HK-2 (cell line): ENCODE measurements around the gene MAZ.

Experiments
- DNase-seq: peaks from one replicate; pipeline ENCODE4 v3.0.0-alpha.2; 2018; ENCODE audit not compliant: unreplicated experiment

The MAZ gene

DNA sequence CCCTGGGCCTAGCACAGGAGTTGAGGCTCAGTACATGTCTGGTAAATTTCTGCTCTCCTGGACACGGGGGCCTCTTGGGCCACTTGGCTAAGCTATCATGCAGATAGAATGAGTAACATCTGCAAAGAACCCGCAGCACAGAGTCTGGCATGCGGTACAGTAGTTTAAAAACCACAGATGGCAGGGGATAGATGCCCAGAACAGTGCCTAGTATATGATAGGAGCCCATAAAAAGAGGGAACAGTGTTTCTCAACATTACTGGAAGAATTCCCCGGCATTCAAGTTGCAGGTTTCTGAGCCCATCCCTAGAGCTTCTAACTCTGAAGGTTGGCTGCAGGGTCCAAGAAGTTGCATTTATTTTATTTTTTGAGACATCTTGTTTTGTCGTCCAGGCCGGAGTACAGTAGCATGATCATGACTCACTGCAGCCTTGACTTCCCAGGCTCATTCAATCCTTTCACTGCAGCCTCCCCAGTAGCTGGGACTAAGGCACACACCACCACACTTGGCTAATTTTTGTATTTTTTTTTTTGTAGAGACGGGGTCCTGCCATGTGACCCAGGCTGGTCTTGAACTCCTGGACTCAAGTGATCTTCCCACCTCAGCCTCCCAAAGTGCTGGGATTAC, 50.9 kb downstream of the MAZ start:
- DNase-seq, result peak; percentile 34

DNA sequence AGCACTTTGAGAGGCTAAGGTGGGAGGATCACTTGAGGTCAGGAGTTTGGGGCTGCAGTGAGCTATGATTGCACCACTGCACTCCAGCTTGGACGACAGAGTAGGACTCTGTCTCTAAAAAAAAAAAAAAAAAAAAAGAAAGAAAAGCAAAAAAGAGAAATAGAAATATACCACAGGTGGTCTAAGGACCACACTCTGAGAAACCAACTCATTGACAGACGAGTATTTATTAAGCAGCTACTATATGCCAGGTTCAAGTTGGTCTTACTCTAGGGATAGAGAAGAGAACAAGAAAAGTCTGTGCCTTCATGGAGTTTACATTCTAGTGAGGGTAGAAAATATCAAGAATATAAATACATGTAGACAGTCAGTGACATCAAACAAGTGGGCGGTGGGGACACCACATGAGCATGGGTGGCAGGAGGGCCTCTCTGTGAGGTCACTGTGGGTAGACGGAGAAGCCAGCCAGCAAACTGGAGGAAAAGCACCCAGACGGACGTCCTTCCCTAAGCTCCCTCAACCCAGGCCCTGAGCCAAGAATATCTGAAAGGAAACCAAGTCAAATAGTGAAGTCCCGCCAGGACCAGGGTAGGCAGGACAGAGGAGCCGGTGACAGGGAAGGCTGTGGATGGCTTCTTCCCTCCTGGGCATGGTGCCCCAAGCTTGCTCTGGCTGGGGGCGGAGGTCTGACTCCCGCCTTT, 52.0 kb downstream of the MAZ start:
- no peak for DNase-seq

DNA sequence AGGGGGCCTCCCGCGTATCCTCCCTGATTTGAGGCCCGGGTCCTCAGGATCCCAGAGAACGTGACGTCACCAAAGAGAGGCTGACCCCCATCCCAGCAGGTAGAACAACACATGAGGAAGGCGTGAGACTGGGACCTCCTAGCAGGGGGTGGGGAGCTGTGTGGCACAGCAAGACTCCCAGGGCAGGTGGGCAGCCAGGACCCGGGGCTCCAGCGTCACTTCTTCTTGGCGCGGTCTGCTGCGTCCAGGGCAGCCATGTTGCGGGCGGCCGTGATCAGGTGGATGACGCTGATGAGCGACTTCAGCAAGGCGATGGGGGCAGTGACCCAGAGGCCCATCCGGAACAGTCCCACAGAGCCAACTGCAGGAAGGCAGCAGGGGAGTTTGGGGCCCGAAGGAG, 52.6 kb downstream of the MAZ start:
- DNase-seq, result no peak

DNA sequence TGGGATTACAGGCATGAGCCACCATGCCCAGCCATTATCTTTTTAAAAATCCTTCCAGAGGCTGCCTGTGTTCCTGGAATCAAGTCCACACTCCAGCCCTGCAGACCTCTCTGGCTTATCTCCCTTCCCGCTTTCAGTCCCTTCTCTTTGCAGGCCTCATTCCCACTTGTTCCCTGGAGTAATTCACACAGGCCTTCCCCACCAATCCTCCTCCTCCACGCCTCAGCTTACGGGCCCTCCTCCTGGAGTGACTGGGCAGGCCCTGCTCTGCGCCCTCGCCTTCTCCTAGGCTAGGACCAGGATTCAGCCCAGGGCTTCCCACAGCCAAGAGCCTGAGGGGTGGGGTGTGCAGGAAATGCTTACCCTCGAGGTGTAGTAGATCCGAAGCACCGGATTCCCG, 53.9 kb downstream of the MAZ start:
- no peak for DNase-seq
